ENCODE measurements around the gene C2orf78. TPM values are rescaled to one million over a fixed set of nuclear protein-coding genes. Genes with fewer than 3 reads are reported as not detected.

The C2orf78 gene
- total RNA-seq, 2 donors from 2014 or later = not detected

DNA sequence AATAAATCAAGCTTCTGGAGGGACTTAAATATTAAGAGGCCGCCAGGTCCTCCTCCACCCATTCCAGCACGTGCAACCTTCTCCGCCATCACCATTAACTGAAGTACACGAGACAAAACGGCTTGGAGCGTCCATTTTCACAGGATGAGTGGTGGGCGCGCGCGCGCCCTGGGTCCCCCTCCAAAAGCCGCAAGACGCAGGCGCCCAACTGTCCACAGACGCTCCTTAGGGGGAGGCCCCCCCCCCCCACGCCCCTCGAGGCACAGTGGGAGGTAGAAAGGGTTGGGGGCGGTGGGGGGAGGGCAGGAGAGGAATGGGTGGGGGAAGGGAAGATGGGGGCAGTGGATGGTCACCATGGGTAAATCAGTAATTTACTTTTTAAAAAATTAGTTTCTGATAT, 34.3 kb downstream of the C2orf78 start:
- peaks cover 42% of the 10 kb centered on the region for H3K27me3 Mint-ChIP-seq
- no peak overlapping the region for H3K4me3 Mint-ChIP-seq
- H3K36me3 Mint-ChIP-seq (ENCODE audit: low read depth) = peaks cover 3% of the 10 kb centered on the region
- DNase-seq = no peak
- no peak for ATAC-seq
- H3K9me3 ChIP-seq (ENCODE audit: control insufficient read depth, low read length, poor library complexity, severe bottlenecking) = no peaks in the 10 kb centered on the region
- H3K27ac Mint-ChIP-seq = no peak overlapping the region
- H3K4me1 Mint-ChIP-seq = peaks cover 4% of the 10 kb centered on the region

DNA sequence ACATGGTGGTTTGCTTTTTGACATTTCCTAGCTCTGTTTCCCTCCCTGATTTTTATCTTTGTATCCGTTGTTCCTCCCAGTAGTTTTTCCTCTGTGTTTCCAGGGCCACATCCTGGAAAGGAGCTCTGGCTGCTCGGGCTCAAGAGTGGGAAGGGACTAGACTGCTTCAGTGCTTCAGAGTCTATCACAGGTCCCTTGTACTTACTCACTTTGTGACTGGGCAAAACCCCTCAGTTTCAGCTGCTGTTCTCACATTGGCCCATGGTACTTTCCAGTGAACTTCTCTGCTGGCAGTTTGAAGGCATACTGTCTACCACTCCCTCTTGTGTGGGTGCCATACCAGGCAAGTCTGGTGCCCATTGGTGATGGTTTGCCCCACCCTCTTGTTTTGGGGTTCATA, 37.2 kb downstream of the C2orf78 start:
- Mint-ChIP-seq H3K27ac (peak overlapping the region; percentile 88), H3K36me3 (ENCODE audit: low read depth) (no peaks in the 10 kb centered on the region), H3K27me3 (peaks cover 16% of the 10 kb centered on the region), H3K4me1 (peaks cover 8% of the 10 kb centered on the region), H3K4me3 (no peak overlapping the region)
- H3K9me3 ChIP-seq (ENCODE audit: control insufficient read depth, low read length, poor library complexity, severe bottlenecking) = no peaks in the 10 kb centered on the region
- ATAC-seq (no peak), DNase-seq (no peak)

DNA sequence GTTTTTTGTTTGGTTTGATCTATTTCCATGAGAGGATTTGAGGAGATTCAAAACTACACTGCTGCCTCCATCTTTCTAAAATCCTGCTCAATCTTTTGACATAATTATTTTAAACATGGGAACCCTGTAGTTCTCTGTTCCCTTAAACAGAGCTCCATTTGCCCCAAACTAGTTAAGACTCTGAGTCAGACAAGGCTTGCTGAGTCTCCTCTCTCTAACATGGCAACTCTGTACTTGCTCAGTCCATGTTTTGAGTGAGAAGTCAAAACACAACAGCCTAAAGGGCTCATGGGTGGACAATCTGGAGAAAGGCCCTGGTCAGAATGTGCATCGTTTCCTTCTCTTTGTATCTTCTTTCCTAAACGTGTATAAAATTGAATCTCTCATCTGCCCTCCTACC, 37.7 kb downstream of the C2orf78 start:
- no peak overlapping the region for H3K4me3 Mint-ChIP-seq
- H3K27me3 Mint-ChIP-seq = peaks cover 12% of the 10 kb centered on the region
- ATAC-seq (no peak), DNase-seq (no peak)
- peaks cover 8% of the 10 kb centered on the region for H3K4me1 Mint-ChIP-seq
- no peaks in the 10 kb centered on the region for H3K9me3 ChIP-seq (ENCODE audit: control insufficient read depth, low read length, poor library complexity, severe bottlenecking)
- H3K36me3 Mint-ChIP-seq (ENCODE audit: low read depth) = no peaks in the 10 kb centered on the region
- peak overlapping the region; percentile 88 for H3K27ac Mint-ChIP-seq

DNA sequence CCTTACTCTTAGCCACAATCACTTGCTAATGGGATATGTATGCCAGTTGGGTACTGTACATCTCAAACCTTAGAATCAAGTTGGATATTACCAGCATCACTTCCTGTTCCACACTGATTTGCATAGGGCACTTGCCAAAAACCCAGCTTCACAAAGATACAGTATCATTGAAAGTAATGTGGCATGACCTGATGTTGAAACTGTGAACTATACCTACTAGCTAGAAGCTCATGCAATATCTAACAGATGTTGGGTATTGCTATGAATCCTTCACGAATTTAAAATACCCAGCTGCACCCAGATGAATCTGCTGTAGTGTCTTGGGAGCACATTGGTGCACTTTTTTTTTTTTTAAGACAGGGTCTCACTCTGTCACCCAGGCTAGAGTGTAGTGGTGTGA, 38.3 kb downstream of the C2orf78 start:
- peaks cover 11% of the 10 kb centered on the region for H3K27me3 Mint-ChIP-seq
- H3K36me3 Mint-ChIP-seq (ENCODE audit: low read depth) = no peaks in the 10 kb centered on the region
- H3K9me3 ChIP-seq (ENCODE audit: control insufficient read depth, low read length, poor library complexity, severe bottlenecking) = no peaks in the 10 kb centered on the region
- DNase-seq (no peak), ATAC-seq (no peak)
- no peak overlapping the region for H3K4me3 Mint-ChIP-seq
- peak overlapping the region; percentile 75 for H3K27ac Mint-ChIP-seq
- H3K4me1 Mint-ChIP-seq = peaks cover 8% of the 10 kb centered on the region

DNA sequence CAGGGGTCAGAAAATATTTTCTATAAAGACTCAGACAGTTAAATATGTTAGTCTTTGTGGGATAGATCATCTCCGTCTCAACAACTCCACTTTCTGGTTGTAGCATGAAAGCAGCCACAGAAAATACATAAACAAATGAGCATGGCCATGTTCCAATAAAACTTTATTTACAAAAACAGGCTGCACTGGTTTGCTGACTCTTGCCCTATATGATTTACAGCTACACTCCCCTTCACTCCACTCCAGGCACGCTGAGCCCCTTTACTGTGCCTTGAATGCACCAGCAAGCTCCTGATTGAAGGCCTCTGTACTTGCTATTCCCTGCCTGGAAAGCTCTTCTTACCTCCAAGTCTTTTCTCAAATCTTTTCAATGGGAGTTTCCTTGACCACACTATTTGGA, 39.0 kb downstream of the C2orf78 start:
- ATAC-seq = no peak
- Mint-ChIP-seq H3K4me3 (no peak overlapping the region), H3K4me1 (peaks cover 11% of the 10 kb centered on the region), H3K27ac (peak overlapping the region; percentile 75), H3K36me3 (ENCODE audit: low read depth) (no peaks in the 10 kb centered on the region), H3K27me3 (peaks cover 11% of the 10 kb centered on the region)
- no peaks in the 10 kb centered on the region for H3K9me3 ChIP-seq (ENCODE audit: control insufficient read depth, low read length, poor library complexity, severe bottlenecking)
- DNase-seq = no peak

DNA sequence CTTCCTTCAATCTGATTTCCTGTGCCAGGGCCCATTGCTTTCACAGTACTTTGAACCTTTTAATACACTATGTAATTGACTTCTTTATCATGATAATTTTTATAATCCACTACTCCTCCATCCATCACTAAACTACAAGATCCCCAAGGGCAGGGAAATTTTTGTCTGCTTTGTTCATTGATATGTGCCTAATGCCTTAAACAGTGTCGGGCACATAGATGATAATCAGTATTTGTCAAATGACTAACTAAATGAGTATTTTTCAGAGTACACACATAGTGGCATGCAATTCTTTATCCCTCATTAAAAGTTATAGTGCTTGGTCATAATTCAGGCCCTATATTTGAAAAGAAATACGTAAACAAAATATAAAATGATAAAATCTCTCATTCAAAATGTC, 39.4 kb downstream of the C2orf78 start:
- no peak for ATAC-seq

DNA sequence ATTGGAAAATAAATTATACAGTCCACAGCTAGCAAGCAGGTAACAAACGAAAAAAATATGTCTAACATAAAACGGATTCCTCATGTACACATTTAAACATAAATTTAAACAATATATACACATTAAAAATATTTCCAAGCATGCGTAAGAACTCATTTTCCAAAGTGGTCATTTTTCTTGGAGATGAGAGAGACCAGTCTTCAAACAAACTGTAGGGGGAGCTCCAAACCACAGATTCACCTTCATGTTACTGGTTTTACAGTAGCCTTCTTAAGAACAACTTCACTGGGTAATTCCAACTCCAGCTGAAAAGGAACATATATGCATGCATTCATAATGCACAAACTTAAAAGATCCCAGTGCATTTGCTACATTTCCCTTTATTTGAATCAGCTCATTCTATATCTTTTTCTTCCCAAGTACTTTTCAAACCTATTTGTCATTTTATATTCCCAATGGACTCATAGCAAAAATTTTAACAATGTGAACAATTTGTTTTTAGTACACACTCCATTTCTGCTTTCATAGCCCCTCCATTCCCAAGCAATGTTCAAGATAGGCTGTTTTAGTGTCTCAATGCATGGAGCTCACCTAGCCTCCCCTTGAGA, 40.0 kb downstream of the C2orf78 start:
- Mint-ChIP-seq H3K4me1 (peaks cover 14% of the 10 kb centered on the region), H3K4me3 (no peak overlapping the region), H3K27ac (peak overlapping the region; percentile 75), H3K27me3 (peaks cover 10% of the 10 kb centered on the region), H3K36me3 (ENCODE audit: low read depth) (peaks cover 2% of the 10 kb centered on the region)
- H3K9me3 ChIP-seq (ENCODE audit: control insufficient read depth, low read length, poor library complexity, severe bottlenecking) = no peaks in the 10 kb centered on the region
- DNase-seq = no peak
- peak; percentile 31 for ATAC-seq

More for the DNA sequence above, 39.4 kb downstream of the C2orf78 start:
- no peaks in the 10 kb centered on the region for H3K9me3 ChIP-seq (ENCODE audit: control insufficient read depth, low read length, poor library complexity, severe bottlenecking)
- peaks cover 11% of the 10 kb centered on the region for H3K27me3 Mint-ChIP-seq
- H3K4me3 Mint-ChIP-seq = no peak overlapping the region
- peak overlapping the region; percentile 75 for H3K27ac Mint-ChIP-seq
- no peak for DNase-seq
- H3K4me1 Mint-ChIP-seq = peaks cover 11% of the 10 kb centered on the region
- H3K36me3 Mint-ChIP-seq (ENCODE audit: low read depth) = no peaks in the 10 kb centered on the region

DNA sequence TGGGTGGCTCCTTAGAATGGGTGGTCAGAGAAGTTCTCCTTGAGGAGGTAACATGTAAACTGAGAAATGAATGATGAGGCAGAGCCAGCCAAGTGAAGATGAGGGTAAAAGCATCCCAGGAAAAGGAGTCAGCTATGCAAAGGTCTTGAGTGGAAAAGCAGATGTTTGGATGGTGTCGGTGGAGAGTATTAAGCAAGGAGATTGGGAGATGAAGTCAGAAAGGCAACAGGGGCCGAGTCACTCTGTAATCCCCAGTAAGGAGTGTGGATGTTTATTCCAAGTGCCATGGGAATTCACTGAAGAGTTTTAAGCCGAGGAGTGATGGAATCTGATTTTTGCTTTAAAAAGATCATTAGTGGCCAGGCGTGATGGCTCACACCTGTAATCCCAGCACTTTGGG, 41.4 kb downstream of the C2orf78 start:
- H3K27me3 Mint-ChIP-seq = peaks cover 6% of the 10 kb centered on the region
- ATAC-seq (no peak), DNase-seq (no peak)
- H3K36me3 Mint-ChIP-seq (ENCODE audit: low read depth) = peaks cover 2% of the 10 kb centered on the region
- H3K4me1 Mint-ChIP-seq = peaks cover 27% of the 10 kb centered on the region
- no peaks in the 10 kb centered on the region for H3K9me3 ChIP-seq (ENCODE audit: control insufficient read depth, low read length, poor library complexity, severe bottlenecking)
- no peak overlapping the region for H3K27ac Mint-ChIP-seq
- no peak overlapping the region for H3K4me3 Mint-ChIP-seq

DNA sequence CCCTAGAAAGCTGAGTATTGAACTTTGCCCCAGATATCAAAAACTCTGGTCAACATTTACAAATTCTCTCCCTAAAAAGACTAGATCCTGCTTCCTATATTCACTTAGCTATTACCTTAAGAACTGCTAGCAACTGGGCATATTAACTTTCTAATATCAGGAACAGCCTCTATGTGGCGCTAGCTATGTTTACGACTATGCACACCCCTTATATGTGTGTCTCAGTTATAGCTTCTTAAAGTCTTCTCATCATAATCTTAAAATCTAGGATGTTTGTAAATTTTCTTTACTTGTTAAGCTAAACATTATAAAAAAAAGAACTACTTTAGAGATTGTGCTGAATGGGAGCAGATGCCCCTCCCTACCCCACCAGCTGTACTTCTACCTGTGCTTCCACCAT, 43.0 kb downstream of the C2orf78 start:
- H3K36me3 Mint-ChIP-seq (ENCODE audit: low read depth) = peaks cover 2% of the 10 kb centered on the region
- no peak for DNase-seq
- no peaks in the 10 kb centered on the region for H3K27me3 Mint-ChIP-seq
- no peaks in the 10 kb centered on the region for H3K9me3 ChIP-seq (ENCODE audit: control insufficient read depth, low read length, poor library complexity, severe bottlenecking)
- ATAC-seq = no peak
- H3K4me1 Mint-ChIP-seq = peaks cover 33% of the 10 kb centered on the region
- H3K4me3 Mint-ChIP-seq = no peak overlapping the region
- no peak overlapping the region for H3K27ac Mint-ChIP-seq

DNA sequence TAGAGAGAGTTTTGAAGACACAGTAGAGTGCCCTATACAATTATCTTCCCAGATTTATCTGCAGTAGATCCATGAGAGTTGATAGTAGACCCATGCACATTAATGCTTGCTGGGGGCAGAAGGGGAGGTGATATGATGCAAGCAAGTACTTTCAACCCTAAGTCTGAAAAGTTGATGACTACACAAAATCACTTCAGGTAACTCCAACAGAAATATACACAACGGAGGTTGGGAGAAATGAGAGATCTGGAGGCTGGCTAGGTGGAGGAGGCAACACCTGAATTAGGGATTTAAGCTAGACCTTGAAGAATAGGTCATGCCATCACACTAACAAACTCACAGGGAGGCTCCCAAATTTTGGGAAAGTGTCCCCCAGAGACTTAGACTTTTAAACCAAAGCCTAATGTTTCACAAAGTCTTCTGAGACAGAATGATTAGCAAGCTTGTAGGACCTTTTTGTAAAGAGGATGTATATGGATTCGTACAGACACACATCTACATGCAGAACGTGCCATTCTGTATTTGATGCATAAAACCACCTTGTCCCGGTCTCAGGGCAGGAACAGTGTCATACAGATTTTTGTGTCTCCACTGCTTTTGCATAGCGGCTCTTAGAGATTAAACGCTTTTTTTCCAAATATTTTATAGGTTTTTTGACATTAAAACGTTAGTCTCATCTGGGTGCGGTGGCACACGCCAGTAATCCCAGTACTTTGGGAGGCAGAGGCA, 43.8 kb downstream of the C2orf78 start:
- H3K36me3 Mint-ChIP-seq (ENCODE audit: low read depth) = peaks cover 5% of the 10 kb centered on the region
- peaks cover 38% of the 10 kb centered on the region for H3K4me1 Mint-ChIP-seq
- H3K27me3 Mint-ChIP-seq = no peaks in the 10 kb centered on the region
- H3K27ac Mint-ChIP-seq = peak overlapping the region; percentile 98
- ATAC-seq (no peak), DNase-seq (no peak)
- no peaks in the 10 kb centered on the region for H3K9me3 ChIP-seq (ENCODE audit: control insufficient read depth, low read length, poor library complexity, severe bottlenecking)
- peak overlapping the region; percentile 66 for H3K4me3 Mint-ChIP-seq

DNA sequence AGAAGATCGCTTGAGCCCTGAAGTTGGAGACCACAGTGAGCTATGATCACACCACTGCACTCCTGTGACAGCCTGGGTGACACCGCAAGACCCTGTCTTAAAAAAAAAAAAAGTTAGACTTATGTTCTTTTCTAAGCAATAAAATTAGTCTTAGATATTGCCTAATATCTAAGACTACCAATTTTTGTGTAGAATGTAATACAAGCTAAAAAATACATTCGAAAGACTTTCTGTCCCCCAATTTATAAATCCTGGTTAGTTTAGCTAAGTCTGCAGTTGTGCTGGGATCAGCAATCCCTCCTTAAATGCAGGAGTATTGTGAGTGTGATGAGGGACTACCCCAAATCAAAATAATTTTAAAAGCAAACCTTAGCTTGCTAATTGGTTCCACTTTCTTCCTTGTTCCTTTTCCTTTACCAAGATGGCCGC, 44.4 kb downstream of the C2orf78 start:
- H3K27ac Mint-ChIP-seq = peak overlapping the region; percentile 98
- DNase-seq (no peak), ATAC-seq (no peak)
- no peaks in the 10 kb centered on the region for H3K9me3 ChIP-seq (ENCODE audit: control insufficient read depth, low read length, poor library complexity, severe bottlenecking)
- peaks cover 6% of the 10 kb centered on the region for H3K36me3 Mint-ChIP-seq (ENCODE audit: low read depth)
- peak overlapping the region; percentile 99 for H3K4me3 Mint-ChIP-seq
- H3K4me1 Mint-ChIP-seq = peaks cover 39% of the 10 kb centered on the region
- H3K27me3 Mint-ChIP-seq = no peaks in the 10 kb centered on the region

DNA sequence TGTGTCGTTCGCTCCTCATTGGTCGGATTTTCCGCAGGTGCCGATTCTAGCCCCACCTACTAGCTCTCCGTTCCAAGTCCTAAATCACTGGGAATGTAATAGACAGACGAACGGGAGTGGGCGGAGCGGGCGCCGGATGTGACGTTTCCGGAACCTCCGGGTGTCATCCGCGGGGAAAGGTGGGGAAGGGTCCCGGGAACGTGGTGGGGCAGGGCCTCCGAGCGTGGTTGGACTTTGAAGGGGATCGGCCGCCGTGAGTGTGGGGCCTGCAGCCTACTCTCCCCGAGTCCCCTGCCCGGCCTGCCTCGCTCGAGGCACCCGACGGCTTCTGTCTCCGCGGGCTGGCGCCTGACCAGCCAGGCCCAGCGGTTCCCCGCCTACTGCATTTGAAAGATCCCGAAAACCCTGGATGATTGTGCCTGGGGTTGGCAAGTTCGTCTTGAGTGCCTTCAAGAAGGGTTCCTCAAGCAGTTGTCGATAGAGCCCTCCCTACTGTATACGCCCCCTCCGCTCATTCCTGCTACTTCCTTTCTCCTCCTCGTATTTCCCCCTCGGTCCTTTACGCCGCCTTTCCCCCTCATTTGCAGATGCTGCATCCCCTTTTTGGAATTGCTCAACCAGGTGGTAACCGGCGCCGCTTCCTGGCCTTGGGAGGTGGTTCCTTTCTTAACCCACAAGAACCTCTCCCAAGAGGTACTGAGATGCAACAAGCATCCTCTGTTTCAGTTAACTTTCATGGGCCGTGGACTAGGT, 45.0 kb downstream of the C2orf78 start, which contains the start of gene STAMBP:
STAMBP (plus strand) TSS at position 144 of the 753 bp plus-strand sequence. CDS start 1,896 bp downstream, outside the sequence.
- DNase-seq = peak; percentile 77 to 86 (median 82)
- peaks cover 6% of the 10 kb centered on the region for H3K36me3 Mint-ChIP-seq (ENCODE audit: low read depth)
- H3K27me3 Mint-ChIP-seq = no peaks in the 10 kb centered on the region
- H3K27ac Mint-ChIP-seq = peak within 1 kb of the TSS; percentile 98
- H3K9me3 ChIP-seq (ENCODE audit: control insufficient read depth, low read length, poor library complexity, severe bottlenecking) = no peaks in the 10 kb centered on the region
- peak within 1 kb of the TSS; percentile 99 for H3K4me3 Mint-ChIP-seq
- peak; percentile 94 for ATAC-seq
- peaks cover 39% of the 10 kb centered on the region for H3K4me1 Mint-ChIP-seq

DNA sequence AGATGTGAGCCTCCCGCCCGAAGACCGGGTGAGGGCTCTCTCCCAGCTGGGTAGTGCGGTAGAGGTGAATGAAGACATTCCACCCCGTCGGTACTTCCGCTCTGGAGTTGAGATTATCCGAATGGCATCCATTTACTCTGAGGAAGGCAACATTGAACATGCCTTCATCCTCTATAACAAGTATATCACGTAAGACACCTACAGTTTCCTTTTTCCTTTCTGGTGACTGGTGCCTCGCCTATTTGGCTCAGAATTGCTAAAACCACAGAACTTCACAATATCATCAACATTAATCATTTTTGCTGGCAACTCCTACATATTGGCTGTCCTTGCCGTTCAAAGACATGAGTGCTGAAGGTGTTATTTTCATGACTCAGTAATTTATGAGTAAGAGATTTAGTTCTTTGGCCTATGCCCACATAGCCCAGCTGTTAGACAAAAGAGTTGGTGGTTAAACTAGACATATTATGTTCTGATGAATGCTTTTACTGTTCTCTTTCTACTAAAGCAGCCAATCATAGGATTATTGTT, 47.0 kb downstream of the C2orf78 start:
- no peak for DNase-seq
- Mint-ChIP-seq H3K36me3 (ENCODE audit: low read depth) (peaks cover 12% of the 10 kb centered on the region), H3K4me3 (peak overlapping the region; percentile 68), H3K27ac (peak overlapping the region; percentile 98), H3K4me1 (peaks cover 41% of the 10 kb centered on the region), H3K27me3 (no peaks in the 10 kb centered on the region)
- ATAC-seq = peak; percentile 4
- no peaks in the 10 kb centered on the region for H3K9me3 ChIP-seq (ENCODE audit: control insufficient read depth, low read length, poor library complexity, severe bottlenecking)
